ENCODE data around the gene UBASH3B.

UBASH3B gene

DNA sequence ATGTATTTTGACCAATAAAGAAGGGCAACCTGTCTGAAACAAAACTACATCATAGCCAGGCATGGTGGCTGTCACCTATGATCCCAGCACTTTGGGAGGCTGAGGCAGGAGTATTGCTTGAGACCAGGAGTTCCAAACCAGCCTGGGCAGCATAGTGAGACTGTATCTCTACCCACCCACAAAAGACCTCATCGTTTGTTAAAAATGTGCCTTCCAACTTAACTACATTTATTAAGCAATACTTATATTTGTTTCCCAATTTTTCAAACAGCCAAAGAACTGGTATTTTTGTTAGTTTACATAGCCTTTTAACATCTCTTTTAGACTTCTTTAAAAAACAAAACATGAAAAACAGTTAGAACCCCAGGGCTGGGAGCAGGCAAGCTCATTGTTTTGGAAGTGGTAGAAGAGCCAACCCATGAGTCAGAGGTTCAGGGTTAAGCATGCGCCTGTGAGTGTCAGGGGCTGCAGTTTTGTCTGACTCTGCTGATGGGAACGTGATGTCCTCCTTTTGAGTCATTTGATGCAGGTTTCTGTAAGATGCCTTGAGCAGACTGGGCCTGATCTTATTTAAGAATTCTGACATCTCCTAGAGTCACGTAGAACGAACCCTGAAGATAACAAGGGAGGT is 128.9 kb downstream of the UBASH3B start:
- H3K4me3 ChIP-seq (replicated peaks in 1 of 2; ENCODE audit: low read depth in 2 of 2, low read length in 2 of 2), result no peak overlapping the region
- DNase-seq (ENCODE audit: low read depth in 2 of 2), result peak; percentile 89 to 98
- TF ChIP-seq, protein P1, sequence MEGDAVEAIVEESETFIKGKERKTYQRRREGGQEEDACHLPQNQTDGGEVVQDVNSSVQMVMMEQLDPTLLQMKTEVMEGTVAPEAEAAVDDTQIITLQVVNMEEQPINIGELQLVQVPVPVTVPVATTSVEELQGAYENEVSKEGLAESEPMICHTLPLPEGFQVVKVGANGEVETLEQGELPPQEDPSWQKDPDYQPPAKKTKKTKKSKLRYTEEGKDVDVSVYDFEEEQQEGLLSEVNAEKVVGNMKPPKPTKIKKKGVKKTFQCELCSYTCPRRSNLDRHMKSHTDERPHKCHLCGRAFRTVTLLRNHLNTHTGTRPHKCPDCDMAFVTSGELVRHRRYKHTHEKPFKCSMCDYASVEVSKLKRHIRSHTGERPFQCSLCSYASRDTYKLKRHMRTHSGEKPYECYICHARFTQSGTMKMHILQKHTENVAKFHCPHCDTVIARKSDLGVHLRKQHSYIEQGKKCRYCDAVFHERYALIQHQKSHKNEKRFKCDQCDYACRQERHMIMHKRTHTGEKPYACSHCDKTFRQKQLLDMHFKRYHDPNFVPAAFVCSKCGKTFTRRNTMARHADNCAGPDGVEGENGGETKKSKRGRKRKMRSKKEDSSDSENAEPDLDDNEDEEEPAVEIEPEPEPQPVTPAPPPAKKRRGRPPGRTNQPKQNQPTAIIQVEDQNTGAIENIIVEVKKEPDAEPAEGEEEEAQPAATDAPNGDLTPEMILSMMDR (IDR thresholded peaks at IDR 0.05; ENCODE audit: low read depth, low read length), result no peak

DNA sequence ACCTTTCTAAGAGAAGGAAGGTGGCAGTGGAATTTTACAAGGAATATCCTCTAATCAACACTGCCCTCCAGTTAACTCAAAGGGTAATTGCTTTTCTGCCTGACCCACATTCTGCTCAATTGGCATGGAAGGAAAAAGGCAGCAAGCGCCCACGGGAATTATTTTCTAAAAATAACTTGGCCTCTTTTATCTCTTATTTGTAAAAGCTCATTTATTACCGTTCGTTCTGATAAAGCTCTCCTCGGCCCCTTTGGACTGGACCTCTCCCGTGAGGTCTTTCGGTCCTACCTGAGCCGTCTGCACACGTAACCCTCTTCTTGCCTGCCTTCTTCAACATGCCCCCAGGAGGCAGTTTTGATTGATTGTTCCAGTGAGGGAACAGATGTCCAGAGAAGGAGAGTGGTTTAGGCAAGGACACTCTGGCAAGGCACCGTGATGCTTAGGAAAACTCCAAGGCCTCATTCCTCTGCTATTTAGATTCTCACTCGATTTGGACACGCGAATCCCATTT is 129.6 kb downstream of the UBASH3B start:
- TF ChIP-seq, protein P1 (IDR thresholded peaks at IDR 0.05; ENCODE audit: low read depth, low read length), result no peak
- DNase-seq (ENCODE audit: low read depth in 2 of 2), result no peak
- no peak overlapping the region for H3K4me3 ChIP-seq (replicated peaks in 1 of 2; ENCODE audit: low read depth in 2 of 2, low read length in 2 of 2)

DNA sequence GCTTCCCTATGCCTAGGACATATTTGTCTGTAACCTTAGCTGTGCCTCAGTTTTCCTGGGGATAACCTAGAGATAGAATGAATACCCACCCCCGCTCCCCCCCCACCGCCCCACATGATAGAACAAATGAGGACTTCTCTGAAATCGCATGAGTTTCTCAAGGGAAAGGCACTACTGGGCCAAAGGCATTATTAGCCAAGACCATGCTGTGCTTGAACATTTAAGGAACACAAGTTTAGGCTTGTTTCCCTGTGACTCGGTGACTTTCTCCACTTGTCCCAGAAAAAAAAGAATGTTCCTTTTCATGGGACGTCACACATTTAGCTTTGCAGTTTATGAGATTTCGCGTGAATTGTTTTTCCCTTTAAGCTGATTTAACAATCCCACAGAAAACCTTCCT is 131.4 kb downstream of the UBASH3B start:
- DNase-seq (ENCODE audit: low read depth in 2 of 2), result no peak
- TF ChIP-seq, protein P1 (IDR thresholded peaks at IDR 0.05; ENCODE audit: low read depth, low read length), result no peak
- H3K4me3 ChIP-seq (replicated peaks in 1 of 2; ENCODE audit: low read depth in 2 of 2, low read length in 2 of 2), result no peak overlapping the region

DNA sequence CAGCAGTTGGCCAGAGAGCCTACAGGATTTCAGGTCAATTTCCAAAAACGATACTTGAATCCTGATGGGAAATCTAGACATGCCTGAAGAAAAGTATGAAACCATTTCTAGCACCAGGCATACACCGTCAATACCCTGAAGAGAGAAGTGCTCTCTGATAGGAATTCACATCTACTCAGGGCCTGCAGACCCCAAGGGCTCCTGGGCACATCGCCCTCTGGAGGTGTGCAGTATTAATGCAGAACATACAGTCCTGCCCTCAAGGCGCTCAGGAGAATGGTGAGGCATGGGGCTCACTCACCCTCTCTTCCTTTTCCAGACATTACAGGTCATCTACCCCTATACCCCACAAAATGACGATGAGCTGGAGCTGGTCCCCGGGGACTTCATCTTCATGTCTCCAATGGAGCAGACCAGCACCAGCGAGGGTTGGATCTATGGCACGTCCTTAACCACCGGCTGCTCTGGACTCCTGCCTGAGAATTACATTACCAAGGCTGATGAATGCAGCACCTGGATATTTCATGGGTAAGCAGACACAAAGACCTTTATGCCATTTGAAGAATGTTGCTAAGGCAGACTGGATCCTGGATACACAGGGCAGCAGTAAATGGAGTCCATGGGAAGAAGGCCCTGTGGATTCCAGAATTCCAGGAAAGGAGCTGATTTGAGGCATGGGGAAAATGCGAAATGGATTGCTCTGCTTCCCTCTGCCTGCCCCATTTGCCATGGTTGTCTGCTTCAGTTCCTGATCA is 133.4 kb downstream of the UBASH3B start:
- DNase-seq (ENCODE audit: low read depth in 2 of 2), result no peak
- H3K4me3 ChIP-seq (replicated peaks in 1 of 2; ENCODE audit: low read depth in 2 of 2, low read length in 2 of 2), result no peak overlapping the region
- TF ChIP-seq, protein P1 (IDR thresholded peaks at IDR 0.05; ENCODE audit: low read depth, low read length), result peak; percentile 20

DNA sequence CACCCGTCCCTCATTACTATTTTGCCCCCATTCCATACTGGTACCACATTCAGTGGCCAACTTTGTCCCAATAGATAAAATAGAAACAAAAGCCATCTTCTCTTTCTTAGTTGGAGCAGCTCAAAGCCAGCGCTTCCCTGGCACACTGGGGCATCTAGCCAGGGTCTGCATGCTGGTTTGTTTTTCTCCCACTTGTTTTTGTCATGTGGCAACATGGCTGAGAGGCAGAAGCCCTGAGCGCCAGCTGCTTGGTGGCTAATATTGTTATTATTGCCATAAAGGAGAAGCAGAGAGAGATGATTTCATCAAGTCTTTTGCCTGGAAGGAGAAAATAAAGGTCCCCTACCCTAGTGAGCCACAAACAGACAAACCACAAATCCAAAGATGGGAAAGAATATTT is 134.4 kb downstream of the UBASH3B start:
- DNase-seq (ENCODE audit: low read depth in 2 of 2), result no peak

DNA sequence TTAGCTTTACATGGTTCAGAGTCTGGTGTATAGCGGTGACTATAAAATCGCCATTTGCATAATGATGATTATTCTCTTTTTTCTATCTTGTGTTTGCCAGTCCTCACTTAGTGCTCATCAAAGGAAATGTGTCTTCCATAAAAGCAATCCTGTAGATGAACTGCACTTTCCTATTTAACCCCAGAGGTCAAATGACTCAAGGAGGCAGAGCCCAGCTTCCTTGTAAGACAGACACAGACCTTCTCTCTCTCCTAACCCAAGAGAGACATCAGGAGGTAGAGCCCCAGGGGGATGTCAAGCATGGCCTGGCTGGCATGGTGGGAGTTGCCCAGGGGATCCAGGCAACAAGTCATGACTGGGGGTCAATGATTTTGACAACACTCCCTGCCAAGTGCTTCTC is 135.9 kb downstream of the UBASH3B start:
- no peak overlapping the region for H3K4me3 ChIP-seq (replicated peaks in 1 of 2; ENCODE audit: low read depth in 2 of 2, low read length in 2 of 2)
- peak in 1 of 2 donors; percentile 54 for DNase-seq (ENCODE audit: low read depth in 2 of 2)
- TF ChIP-seq, protein P1 (IDR thresholded peaks at IDR 0.05; ENCODE audit: low read depth, low read length), result no peak

More for the DNA sequence above, 134.4 kb downstream of the UBASH3B start:
- TF ChIP-seq, protein P1 (IDR thresholded peaks at IDR 0.05; ENCODE audit: low read depth, low read length), result no peak
- no peak overlapping the region for H3K4me3 ChIP-seq (replicated peaks in 1 of 2; ENCODE audit: low read depth in 2 of 2, low read length in 2 of 2)

Measured in cardiac fibroblast (primary cell).